Left ventricle myocardium inferior (tissue), 1 donor: ENCODE results near the gene LPO. TPM values are rescaled to one million over a fixed set of nuclear protein-coding genes. Genes with fewer than 3 reads are reported as not detected.

Experiments
- DNase-seq: peaks from one replicate; pipeline ENCODE4 v3.0.0-alpha.2; 2020
- H3K27ac ChIP-seq: fragments of 200-600 bp; replicated peaks from 2 replicates; pipeline ENCODE4 v1.8.0; 2021
- H3K27me3 ChIP-seq: fragments of 200-600 bp; 2 replicates; pipeline ENCODE4 v1.8.0; 2021; ENCODE audit warnings: low read depth
- H3K36me3 ChIP-seq: fragments of 200-600 bp; 2 replicates; pipeline ENCODE4 v1.8.0; 2021
- H3K4me1 ChIP-seq: fragments of 200-600 bp; 2 replicates; pipeline ENCODE4 v1.8.0; 2021
- H3K4me3 ChIP-seq: fragments of 200-600 bp; 2 replicates; pipeline ENCODE4 v1.8.0; 2021; ENCODE audit warnings: mild to moderate bottlenecking, moderate library complexity
- H3K9me3 ChIP-seq: fragments of 200-600 bp; replicated peaks from 2 replicates; pipeline ENCODE4 v1.8.0; 2021
- intact Hi-C: fragments of 100-400 bp; cut with micrococcal nuclease; formaldehyde crosslinking; loops from one replicate; pipeline ENCODE4 v1.11.0; 2022
- total RNA-seq: library from RNA; stranded (reverse); fragmentation: NEBNext Ultra II Directional; extraction: Animal tissue kit (Norgen Biotek cat#: 25700); gene quantifications from one replicate; pipeline ENCODE4 v1.2.1, GENCODE V29; 2021
- TF ChIP-seq, protein P1 (sequence below): fragments of 200-600 bp; IDR thresholded peaks from 2 replicates; pipeline ENCODE4 v1.8.0; 2021; ENCODE audit warnings: antibody characterized with exemption, mild to moderate bottlenecking, borderline replicate concordance
- donor health status: DM: no; HTN: yes; CAD: no; lungs with severe emphysema.

The LPO gene
- total RNA-seq, 1 donor from 2014 or later: not detected

DNA sequence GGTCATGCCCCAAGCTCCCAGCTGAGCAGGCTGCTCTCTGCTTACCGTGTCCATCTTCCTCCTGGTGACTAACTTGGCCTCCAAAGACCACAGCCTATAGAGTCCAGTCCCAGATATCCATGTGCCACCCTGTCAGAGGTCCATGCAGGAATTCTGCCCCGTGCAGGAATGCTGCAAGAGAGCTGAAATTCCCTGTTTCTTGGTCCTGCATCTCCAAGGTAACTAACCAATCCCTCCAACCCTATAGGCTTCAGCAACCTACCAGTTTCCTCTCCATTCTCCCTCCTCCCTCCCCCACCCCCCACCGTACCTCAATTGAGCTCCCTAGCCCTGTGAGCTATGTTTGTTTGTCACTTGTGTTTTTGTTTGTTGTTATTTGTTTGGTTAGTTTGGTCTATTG is 9.7 kb upstream of the LPO start:
- H3K27ac ChIP-seq: no peak overlapping the region
- intact Hi-C loops: no loop called here
- no peaks in the 10 kb centered on the region for H3K9me3 ChIP-seq
- H3K36me3 ChIP-seq: no peaks in the 10 kb centered on the region
- TF ChIP-seq, protein P1, sequence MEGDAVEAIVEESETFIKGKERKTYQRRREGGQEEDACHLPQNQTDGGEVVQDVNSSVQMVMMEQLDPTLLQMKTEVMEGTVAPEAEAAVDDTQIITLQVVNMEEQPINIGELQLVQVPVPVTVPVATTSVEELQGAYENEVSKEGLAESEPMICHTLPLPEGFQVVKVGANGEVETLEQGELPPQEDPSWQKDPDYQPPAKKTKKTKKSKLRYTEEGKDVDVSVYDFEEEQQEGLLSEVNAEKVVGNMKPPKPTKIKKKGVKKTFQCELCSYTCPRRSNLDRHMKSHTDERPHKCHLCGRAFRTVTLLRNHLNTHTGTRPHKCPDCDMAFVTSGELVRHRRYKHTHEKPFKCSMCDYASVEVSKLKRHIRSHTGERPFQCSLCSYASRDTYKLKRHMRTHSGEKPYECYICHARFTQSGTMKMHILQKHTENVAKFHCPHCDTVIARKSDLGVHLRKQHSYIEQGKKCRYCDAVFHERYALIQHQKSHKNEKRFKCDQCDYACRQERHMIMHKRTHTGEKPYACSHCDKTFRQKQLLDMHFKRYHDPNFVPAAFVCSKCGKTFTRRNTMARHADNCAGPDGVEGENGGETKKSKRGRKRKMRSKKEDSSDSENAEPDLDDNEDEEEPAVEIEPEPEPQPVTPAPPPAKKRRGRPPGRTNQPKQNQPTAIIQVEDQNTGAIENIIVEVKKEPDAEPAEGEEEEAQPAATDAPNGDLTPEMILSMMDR: no peak
- no peak overlapping the region for H3K4me3 ChIP-seq
- DNase-seq: no peak
- H3K4me1 ChIP-seq: no peaks in the 10 kb centered on the region
- peaks cover 71% of the 10 kb centered on the region for H3K27me3 ChIP-seq

DNA sequence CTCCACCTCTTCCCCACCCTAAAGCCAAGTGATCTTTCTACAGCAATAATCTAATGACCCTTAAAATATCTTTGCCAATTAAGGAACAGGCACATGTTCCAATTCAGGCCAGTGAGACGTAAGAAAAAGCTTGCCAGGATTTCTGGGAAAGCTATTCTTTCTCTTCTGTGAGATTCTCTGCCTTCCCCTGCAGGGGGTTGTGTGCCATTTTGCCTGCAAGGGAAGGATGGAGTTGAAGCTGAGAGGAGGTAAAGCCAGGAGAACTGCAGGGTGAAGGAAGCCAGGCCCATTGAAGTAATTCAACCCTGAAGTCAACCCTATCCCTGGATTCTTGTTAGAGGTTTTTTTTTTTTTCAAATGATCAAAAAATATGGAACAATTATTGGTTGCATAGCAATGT is 9.0 kb upstream of the LPO start:
- Histone ChIP-seq H3K9me3 (no peaks in the 10 kb centered on the region), H3K27ac (no peak overlapping the region), H3K27me3 (peaks cover 78% of the 10 kb centered on the region), H3K4me1 (no peaks in the 10 kb centered on the region), H3K36me3 (no peaks in the 10 kb centered on the region), H3K4me3 (no peak overlapping the region)
- intact Hi-C loops: no loop called here
- no peak for DNase-seq
- TF ChIP-seq, protein P1: no peak

DNA sequence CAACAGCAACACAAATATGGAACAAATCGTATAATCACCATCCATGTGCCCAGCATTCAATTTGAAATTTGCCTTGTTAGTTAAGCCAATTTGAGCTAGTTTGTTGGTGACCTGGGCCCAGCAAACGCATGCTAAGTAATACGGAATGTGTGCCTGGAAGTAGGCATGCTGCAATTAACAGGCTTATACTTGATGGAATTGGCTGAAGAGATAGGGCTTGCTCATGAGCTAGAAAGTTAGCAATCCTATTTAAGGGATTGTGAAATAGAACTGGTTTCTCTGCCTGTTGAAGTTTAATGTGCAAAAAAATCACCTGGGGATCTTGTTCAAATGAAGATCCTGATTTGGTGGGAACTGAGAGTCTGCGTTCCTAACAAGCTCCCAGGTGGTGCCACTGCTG is 8.5 kb upstream of the LPO start:
- Histone ChIP-seq H3K9me3 (no peaks in the 10 kb centered on the region), H3K27me3 (peaks cover 83% of the 10 kb centered on the region), H3K36me3 (no peaks in the 10 kb centered on the region), H3K27ac (no peak overlapping the region), H3K4me1 (no peaks in the 10 kb centered on the region), H3K4me3 (no peak overlapping the region)
- TF ChIP-seq, protein P1: no peak
- DNase-seq: no peak
- intact Hi-C loops: no loop called here

DNA sequence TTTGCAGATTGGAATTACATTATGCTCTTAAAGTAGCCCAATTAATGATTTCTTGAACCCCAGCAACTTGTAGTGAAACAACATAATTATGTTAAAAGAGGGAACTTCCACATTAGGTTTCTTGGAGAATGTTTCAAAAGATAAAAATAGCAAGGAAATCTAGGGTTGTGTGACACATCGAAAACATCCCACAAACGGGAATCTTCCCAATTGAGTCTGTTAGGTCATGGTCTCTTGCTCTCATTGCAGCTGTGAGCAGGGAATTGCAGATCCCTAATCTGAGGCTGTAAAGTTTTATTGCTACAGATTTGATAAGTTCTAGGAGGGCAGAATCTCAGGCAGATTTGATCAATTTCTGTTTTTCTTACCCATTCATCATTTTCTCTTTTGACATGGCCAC is 6.7 kb upstream of the LPO start:
- Histone ChIP-seq H3K4me1 (no peaks in the 10 kb centered on the region), H3K27ac (no peak overlapping the region), H3K27me3 (peaks cover 94% of the 10 kb centered on the region), H3K9me3 (no peaks in the 10 kb centered on the region), H3K4me3 (no peak overlapping the region), H3K36me3 (no peaks in the 10 kb centered on the region)
- TF ChIP-seq, protein P1: no peak
- intact Hi-C loops: no loop called here
- no peak for DNase-seq

DNA sequence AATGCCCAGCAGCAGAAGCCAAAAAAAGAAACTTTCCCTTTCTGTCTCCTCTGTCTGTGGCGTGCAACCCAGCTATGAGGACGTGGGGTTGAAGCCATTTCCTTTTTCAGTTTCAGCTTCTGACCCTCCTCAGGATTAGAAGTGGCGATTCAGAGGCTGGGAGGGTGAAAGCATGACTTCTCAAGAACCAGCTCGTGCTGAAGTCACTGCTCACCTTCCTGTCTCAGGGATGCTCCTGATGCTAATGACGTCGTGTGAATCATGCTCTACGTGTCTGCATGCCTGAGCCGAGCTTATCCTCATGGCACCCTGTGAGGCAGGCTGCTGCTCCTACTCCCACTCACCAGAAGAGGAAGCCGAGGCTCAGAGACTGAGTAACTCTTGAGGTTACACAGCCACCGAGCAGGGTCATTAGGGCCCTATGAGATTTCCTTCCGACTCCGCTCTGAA is 5.7 kb upstream of the LPO start:
- intact Hi-C loops: no loop called here
- TF ChIP-seq, protein P1: no peak

DNA sequence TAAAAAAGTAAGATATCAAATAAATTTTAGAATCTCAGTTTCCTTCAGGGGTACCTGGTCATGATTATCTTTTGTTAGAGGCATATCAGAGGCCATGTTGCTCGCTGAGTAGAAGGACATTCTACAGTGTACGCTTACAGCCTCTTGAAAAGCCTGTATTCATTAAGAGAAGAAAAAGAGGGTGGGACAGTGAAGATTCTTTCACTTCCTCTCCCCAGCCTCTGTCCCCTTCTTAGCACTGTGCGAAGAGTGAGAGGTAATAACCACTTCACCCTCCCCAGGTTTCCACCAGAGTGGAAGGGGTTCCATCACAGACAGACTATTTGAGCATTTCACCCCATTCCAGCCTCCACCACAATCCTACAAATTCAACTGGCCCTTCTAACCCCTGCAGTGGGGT is 4.8 kb upstream of the LPO start:
- no peaks in the 10 kb centered on the region for H3K36me3 ChIP-seq
- H3K4me3 ChIP-seq: no peak overlapping the region
- intact Hi-C loops: no loop called here
- TF ChIP-seq, protein P1: no peak
- no peak for DNase-seq
- no peak overlapping the region for H3K27ac ChIP-seq
- H3K4me1 ChIP-seq: no peaks in the 10 kb centered on the region
- H3K9me3 ChIP-seq: no peaks in the 10 kb centered on the region
- H3K27me3 ChIP-seq: peaks cover 96% of the 10 kb centered on the region

More for the DNA sequence above, 5.7 kb upstream of the LPO start:
- no peaks in the 10 kb centered on the region for H3K36me3 ChIP-seq
- no peaks in the 10 kb centered on the region for H3K4me1 ChIP-seq
- H3K27ac ChIP-seq: no peak overlapping the region
- DNase-seq: no peak
- H3K4me3 ChIP-seq: no peak overlapping the region
- no peaks in the 10 kb centered on the region for H3K9me3 ChIP-seq
- H3K27me3 ChIP-seq: peaks cover 96% of the 10 kb centered on the region
